Ovary (tissue), 9 donors: ENCODE measurements around the gene PIGL. TPM values are rescaled to one million over a fixed set of nuclear protein-coding genes. Genes with fewer than 3 reads are reported as not detected.

Source experiments
- DNase-seq, 5 donors: peaks; one replicate each; pipeline ENCODE4 v3.0.0-alpha.2; 2019 to 2020
- H3K27ac ChIP-seq, 2 donors: fragments of 200-600 bp; one replicate each; pipeline versions ENCODE4 v1.5.1 to v1.8.0; 2019 to 2022
- H3K27me3 ChIP-seq: fragments of 200-600 bp; one replicate; pipeline ENCODE4 v1.8.0; 2022
- H3K36me3 ChIP-seq: fragments of 200-600 bp; sonication (generic); one replicate; pipeline ENCODE4 v1.5.1; 2019
- H3K4me1 ChIP-seq: one replicate; pipeline ENCODE4 v1.8.1; 2013; ENCODE audit warnings: mild to moderate bottlenecking, moderate library complexity; ENCODE audit not compliant: insufficient read depth
- H3K4me3 ChIP-seq: fragments of 200-600 bp; sonication (generic); one replicate; pipeline ENCODE4 v1.5.1; 2017
- H3K9me3 ChIP-seq, 2 donors: fragments of 200-600 bp in 1 of 2; sonication (generic) in 1 of 2; one replicate each; pipeline versions ENCODE4 v1.5.1 to v1.8.1; 2013 to 2019; ENCODE audit warnings: mild to moderate bottlenecking in 1 of 2, moderate library complexity in 1 of 2
- EP300 ChIP-seq: sonication (generic); formaldehyde crosslinking; IDR thresholded peaks from one replicate; pipeline ENCODE4 v1.6.1; 2017; ENCODE audit warnings: antibody characterized with exemption
- POLR2A ChIP-seq: fragments of 450-650 bp; IDR thresholded peaks from one replicate; pipeline ENCODE4 v1.6.1; 2017; ENCODE audit warnings: antibody characterized with exemption, mild to moderate bottlenecking, moderate library complexity
- WGBS, 3 donors: extraction: QIAGEN DNeasy Blood & Tissue Kit in 1 of 3; methylation state at CpG; one replicate each; pipeline versions ENCODE4 v1.1.5 to v1.1.7; 2013 to 2017; 5-methylcytosine and 5-hydroxymethylcytosine counted together
- intact Hi-C, 4 donors: fragments of 100-400 bp; cut with DNase I; formaldehyde crosslinking; loops; one replicate each; pipeline versions ENCODE4 v1.11.0 to v1.15.1; 2022 to 2023
- polyA plus RNA-seq, 2 donors: library from polyadenylated mRNA; stranded (reverse); fragments of 200-250 nt in 1 of 2; fragments of 350-450 nt in 1 of 2; fragmentation: Illumina TruSeq in 1 of 2; extraction: RNeasy Lipid Tissue Mini Kit (QIAGEN cat#74804) in 1 of 2; gene quantifications; one replicate each; pipeline ENCODE4 v1.2.3, GENCODE V29; 2013 to 2014
- total RNA-seq, 7 donors: library from RNA; depleted of rRNA in 2 of 7; stranded (reverse); fragments of >200 nt in 2 of 7; fragmentation: NEBNext Ultra II Directional in 3 of 7; extraction: Animal tissue kit (Norgen Biotek cat#: 25700) in 3 of 7; gene quantifications; one replicate each; pipeline versions ENCODE4 v1.1.0 to v1.2.4, GENCODE V29; 2016 to 2023
- TF ChIP-seq, protein P1 (sequence below), 3 donors: fragments of 450-650 bp in 2 of 3; fragments of 200-600 bp in 1 of 3; IDR thresholded peaks; one replicate each; pipeline versions ENCODE4 v1.5.1 to v1.8.0; 2016 to 2022; ENCODE audit warnings: antibody characterized with exemption in 3 of 3, mild to moderate bottlenecking in 1 of 3
- donor health status: DM: no; HTN: no; CAD: no; lungs with moderate emphysema.
- donor health status: DM: no; HTN: no; CAD: no.
- donor health status: Bipolar disorder and iron deficiency.
- donor health status: DM: yes; HTN: yes; CAD: no.
- donor health status: DM: no; HTN: no; CAD: no.
- donor health status: DM: yes; HTN: yes; CAD: no.

PIGL gene
- total and polyA plus RNA-seq, 9 donors, result 16.1 to 45.2 (median 34.8) TPM

DNA sequence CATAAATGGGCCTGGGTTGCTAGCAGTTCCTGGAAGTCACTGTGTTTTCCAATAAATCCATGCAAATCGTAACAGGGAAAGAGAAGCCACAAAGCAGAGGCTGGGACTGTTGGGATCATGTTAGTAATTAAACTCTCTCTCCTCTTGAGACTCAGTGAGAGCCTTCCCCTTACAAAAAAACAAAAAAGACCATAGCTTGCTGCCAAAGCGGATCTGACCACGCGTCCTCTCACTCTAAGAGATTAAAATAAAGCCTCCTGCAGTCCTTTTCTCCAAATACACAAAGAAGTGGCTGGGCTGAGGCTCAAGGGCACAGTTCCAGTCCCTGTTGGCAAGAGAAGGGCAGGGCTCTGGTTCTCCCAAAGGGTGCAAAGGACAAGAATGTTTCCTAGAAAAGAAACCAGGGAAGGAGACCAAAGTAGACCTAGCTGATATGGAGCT is 38.5 kb downstream of the PIGL start:
- Histone ChIP-seq H3K4me1 (peaks cover 8% of the 10 kb centered on the region), H3K9me3 (no peaks in the 10 kb centered on the region), H3K36me3 (no peaks in the 10 kb centered on the region), H3K4me3 (peak overlapping the region; percentile 16), H3K27ac (peak overlapping the region in 1 of 2 donors; percentile 60), H3K27me3 (no peaks in the 10 kb centered on the region)
- intact Hi-C loops, result no loop called here
- peak; percentile 49 to 78 (median 73) for DNase-seq
- WGBS, 3 donors, result 4 to 8% (median 5%) methylated on average over 4 of the region's 4 CpGs
- TF ChIP-seq, protein P1, sequence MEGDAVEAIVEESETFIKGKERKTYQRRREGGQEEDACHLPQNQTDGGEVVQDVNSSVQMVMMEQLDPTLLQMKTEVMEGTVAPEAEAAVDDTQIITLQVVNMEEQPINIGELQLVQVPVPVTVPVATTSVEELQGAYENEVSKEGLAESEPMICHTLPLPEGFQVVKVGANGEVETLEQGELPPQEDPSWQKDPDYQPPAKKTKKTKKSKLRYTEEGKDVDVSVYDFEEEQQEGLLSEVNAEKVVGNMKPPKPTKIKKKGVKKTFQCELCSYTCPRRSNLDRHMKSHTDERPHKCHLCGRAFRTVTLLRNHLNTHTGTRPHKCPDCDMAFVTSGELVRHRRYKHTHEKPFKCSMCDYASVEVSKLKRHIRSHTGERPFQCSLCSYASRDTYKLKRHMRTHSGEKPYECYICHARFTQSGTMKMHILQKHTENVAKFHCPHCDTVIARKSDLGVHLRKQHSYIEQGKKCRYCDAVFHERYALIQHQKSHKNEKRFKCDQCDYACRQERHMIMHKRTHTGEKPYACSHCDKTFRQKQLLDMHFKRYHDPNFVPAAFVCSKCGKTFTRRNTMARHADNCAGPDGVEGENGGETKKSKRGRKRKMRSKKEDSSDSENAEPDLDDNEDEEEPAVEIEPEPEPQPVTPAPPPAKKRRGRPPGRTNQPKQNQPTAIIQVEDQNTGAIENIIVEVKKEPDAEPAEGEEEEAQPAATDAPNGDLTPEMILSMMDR (IDR thresholded peaks at IDR 0.05), result no peak
- TF ChIP-seq POLR2A (no peak), EP300 (no peak)

DNA sequence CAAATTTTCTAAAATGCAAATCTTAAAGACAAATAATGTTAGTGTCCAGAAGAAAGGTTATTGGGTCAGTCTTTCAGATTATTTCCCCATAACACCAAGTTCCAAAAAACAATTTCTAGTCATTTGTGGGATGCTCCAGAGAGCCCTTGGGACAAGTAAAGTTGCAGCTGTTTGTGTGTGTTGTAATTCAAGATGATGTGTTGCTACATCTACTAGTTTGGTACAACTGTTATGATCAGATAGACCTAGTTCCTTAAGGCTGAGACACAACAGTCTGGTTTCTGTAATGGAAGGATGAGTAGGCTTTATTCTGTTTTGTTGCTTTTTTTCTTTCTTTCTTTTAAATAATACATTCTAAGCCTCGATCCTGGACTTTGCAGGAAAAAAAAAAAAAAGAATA is 41.9 kb downstream of the PIGL start:
- Histone ChIP-seq H3K36me3 (no peaks in the 10 kb centered on the region), H3K27me3 (no peaks in the 10 kb centered on the region), H3K4me3 (no peak overlapping the region), H3K4me1 (peaks cover 5% of the 10 kb centered on the region), H3K27ac (no peak overlapping the region), H3K9me3 (no peaks in the 10 kb centered on the region)
- no peak for DNase-seq
- WGBS, 3 donors, result 38 to 43% (median 41%) methylated on average over 1 of the region's 1 CpG
- intact Hi-C loops, result no loop called here
- TF ChIP-seq POLR2A, result no peak
- no peak for TF ChIP-seq EP300
- TF ChIP-seq, protein P1 (IDR thresholded peaks at IDR 0.05), result no peak

DNA sequence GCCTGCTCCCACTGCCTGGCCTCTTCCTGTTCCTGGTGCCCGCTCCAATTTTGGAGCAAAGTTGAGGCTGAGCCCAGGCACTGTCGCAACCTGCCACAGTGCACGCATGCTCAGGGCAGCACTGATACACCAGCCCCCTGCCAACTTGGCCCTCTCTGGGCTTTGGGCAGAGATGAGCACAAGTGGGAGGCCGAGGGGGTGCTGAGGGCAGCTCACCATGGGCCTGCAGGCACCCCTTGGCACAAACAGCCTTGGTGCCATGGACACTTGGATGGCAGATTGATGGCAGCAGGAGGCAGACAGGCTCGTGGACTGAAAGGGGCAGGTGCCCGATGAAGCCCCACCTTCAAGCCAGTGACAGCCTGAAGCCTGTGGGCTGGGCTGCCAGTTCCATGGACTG is 42.9 kb downstream of the PIGL start:
- Histone ChIP-seq H3K4me3 (no peak overlapping the region), H3K9me3 (no peaks in the 10 kb centered on the region), H3K27ac (no peak overlapping the region), H3K27me3 (no peaks in the 10 kb centered on the region), H3K4me1 (peaks cover 5% of the 10 kb centered on the region), H3K36me3 (no peaks in the 10 kb centered on the region)
- intact Hi-C loops, result no loop called here
- DNase-seq, result no peak
- TF ChIP-seq, protein P1 (IDR thresholded peaks at IDR 0.05), result no peak
- TF ChIP-seq EP300 (no peak), POLR2A (no peak)
- 89 to 98% (median 96%) methylated on average over 5 to 6 of the region's 6 CpGs for WGBS, 3 donors

DNA sequence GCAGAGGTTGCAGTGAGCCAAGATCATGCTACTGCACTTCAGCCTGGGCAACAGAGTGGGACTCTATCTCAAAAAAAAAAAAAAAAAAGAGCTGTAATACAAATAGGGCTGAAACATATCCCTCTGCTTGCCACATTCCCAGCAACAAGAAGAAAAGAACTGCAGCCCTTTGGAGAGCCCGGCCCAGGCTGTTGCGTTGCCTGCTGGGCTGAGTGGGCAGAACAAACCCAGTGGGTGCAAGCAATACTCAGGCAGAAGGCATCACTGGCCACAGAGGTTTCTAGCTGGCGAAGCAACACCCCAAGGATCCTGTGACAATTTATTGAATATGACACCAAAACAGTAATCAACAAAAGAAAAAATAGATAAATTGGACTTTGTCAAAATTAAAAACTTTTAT is 44.0 kb downstream of the PIGL start:
- no peaks in the 10 kb centered on the region for H3K27me3 ChIP-seq
- H3K27ac ChIP-seq, result no peak overlapping the region
- 64 to 99% (median 97%) methylated on average over 3 of the region's 3 CpGs for WGBS, 3 donors
- intact Hi-C loops, result no loop called here
- no peaks in the 10 kb centered on the region for H3K36me3 ChIP-seq
- no peak overlapping the region for H3K4me3 ChIP-seq
- H3K9me3 ChIP-seq, result no peaks in the 10 kb centered on the region
- TF ChIP-seq, protein P1 (IDR thresholded peaks at IDR 0.05), result no peak
- TF ChIP-seq EP300 (no peak), POLR2A (no peak)
- no peak for DNase-seq
- H3K4me1 ChIP-seq, result peaks cover 5% of the 10 kb centered on the region
